Mucosa of descending colon (tissue), 3 donors: ENCODE measurements around the gene BACH2. TPM values are rescaled to one million over a fixed set of nuclear protein-coding genes. Genes with fewer than 3 reads are reported as not detected.

Experiments used
- ATAC-seq: fragments of 200-7000 bp; cut with Tn5 transposase; one replicate; pipeline ENCODE4 v1.9.1; 2020; ENCODE audit warnings: mild to moderate bottlenecking, moderate library complexity
- DNase-seq, 3 donors: peaks; one replicate each; pipeline ENCODE4 v3.0.0-alpha.2; 2020
- H3K36me3 ChIP-seq: fragments of 200-600 bp; one replicate; pipeline ENCODE4 v1.8.0; 2021; ENCODE audit warnings: low read depth, mild to moderate bottlenecking
- H3K4me1 ChIP-seq: fragments of 200-600 bp; one replicate; pipeline ENCODE4 v1.8.0; 2021; ENCODE audit warnings: low read depth, mild to moderate bottlenecking
- H3K4me3 ChIP-seq: fragments of 200-600 bp; one replicate; pipeline ENCODE4 v1.8.0; 2021; ENCODE audit warnings: mild to moderate bottlenecking
- H3K9me3 ChIP-seq: fragments of 200-600 bp; one replicate; pipeline ENCODE4 v1.8.0; 2021; ENCODE audit warnings: mild to moderate bottlenecking
- intact Hi-C, 2 donors: fragments of 100-400 bp; cut with DNase I in 1 of 2; cut with micrococcal nuclease in 1 of 2; formaldehyde crosslinking; loops; one replicate each; pipeline versions ENCODE4 v1.11.0 to v1.11.1; 2022; cut with DNase I, micrococcal nuclease
- total RNA-seq, 3 donors: library from RNA; stranded (reverse); fragmentation: NEBNext Ultra II Directional in 2 of 3; extraction: Animal tissue kit (Norgen Biotek cat#: 25700) in 2 of 3; gene quantifications; one replicate each; pipeline versions ENCODE4 v1.2.1 to v1.2.4, GENCODE V29; 2021 to 2023
- TF ChIP-seq, protein P1 (sequence below): fragments of 200-600 bp; IDR thresholded peaks from one replicate; pipeline ENCODE4 v1.8.0; 2022; ENCODE audit warnings: antibody characterized with exemption, mild to moderate bottlenecking
- donor health status: DM: no; HTN: no; CAD: no; lungs with moderate emphysema.
- donor health status: DM: no; HTN: no; CAD: no.
- donor health status: DM: no; HTN: yes; CAD: no.

BACH2 gene
- total RNA-seq, 3 donors from 2014 or later, result 0.96 to 1.6 (median 1.2) TPM

DNA sequence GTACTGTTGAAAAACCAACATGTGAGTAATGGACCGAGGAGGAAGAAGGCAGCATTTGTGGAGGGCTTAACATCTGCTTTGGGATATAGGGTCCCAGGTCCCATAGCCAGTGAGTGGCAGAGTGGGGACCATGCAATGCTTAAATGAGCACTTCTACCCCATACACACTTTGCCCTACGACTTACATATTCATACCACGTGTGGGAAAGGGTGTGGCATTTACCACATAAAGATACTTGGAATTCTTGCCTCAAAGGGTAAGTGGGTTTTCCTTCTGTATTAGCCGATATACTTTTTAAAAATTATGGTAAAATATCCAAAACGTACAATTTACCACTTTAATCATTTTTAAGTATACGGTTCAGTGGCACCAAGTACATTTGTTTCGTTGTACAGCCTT, 199.3 kb downstream of the BACH2 start:
- ATAC-seq (no peak), DNase-seq (no peak)
- H3K36me3 ChIP-seq, result no peaks in the 10 kb centered on the region
- no peak overlapping the region for H3K4me3 ChIP-seq
- TF ChIP-seq, protein P1, sequence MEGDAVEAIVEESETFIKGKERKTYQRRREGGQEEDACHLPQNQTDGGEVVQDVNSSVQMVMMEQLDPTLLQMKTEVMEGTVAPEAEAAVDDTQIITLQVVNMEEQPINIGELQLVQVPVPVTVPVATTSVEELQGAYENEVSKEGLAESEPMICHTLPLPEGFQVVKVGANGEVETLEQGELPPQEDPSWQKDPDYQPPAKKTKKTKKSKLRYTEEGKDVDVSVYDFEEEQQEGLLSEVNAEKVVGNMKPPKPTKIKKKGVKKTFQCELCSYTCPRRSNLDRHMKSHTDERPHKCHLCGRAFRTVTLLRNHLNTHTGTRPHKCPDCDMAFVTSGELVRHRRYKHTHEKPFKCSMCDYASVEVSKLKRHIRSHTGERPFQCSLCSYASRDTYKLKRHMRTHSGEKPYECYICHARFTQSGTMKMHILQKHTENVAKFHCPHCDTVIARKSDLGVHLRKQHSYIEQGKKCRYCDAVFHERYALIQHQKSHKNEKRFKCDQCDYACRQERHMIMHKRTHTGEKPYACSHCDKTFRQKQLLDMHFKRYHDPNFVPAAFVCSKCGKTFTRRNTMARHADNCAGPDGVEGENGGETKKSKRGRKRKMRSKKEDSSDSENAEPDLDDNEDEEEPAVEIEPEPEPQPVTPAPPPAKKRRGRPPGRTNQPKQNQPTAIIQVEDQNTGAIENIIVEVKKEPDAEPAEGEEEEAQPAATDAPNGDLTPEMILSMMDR, result no peak
- H3K9me3 ChIP-seq, result no peaks in the 10 kb centered on the region
- peaks cover 2% of the 10 kb centered on the region for H3K4me1 ChIP-seq
- intact Hi-C loops, result no loop called here

DNA sequence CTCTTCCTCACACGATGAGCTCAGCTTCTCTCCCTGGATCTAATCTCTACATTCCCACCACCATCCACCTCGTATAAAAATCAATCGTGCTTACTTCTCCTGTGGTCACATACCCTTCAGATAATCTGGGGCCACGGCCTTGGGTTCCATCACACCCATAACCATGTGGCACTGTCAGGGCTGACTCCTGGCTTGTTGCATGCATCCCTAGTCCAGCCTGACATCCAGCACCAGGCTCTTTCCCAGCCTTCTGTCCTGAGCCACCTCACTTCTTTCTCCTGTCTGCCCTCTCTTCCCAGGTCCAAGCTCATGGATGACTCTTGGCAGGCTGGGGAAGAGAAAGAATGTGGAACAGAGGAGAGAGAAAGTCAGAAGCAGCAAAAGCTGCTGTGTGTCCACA, 199.8 kb downstream of the BACH2 start:
- Histone ChIP-seq H3K4me3 (no peak overlapping the region), H3K36me3 (no peaks in the 10 kb centered on the region), H3K9me3 (no peaks in the 10 kb centered on the region), H3K4me1 (peaks cover 2% of the 10 kb centered on the region)
- TF ChIP-seq, protein P1, result no peak
- no peak for DNase-seq
- ATAC-seq, result no peak
- intact Hi-C loops, result no loop called here

DNA sequence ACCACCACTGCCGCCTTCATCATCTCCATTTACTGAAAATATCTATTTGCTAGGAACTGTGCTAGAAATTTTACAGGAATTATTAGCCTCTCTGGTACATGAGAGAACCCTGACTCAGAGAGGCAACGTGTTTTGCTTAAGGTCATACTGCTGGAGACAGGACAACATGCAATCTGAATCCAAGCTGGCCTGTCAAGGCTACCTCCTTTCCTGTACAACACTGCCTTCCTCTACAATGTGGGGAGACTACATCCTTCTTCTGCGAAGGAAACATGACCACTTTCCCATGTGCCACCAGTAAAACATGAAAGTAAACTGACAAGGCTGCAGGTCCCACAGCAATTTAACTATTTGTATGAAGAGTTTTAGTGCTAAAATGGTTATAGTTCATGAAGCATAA, 200.9 kb downstream of the BACH2 start:
- DNase-seq, result no peak
- peaks cover 2% of the 10 kb centered on the region for H3K4me1 ChIP-seq
- H3K4me3 ChIP-seq, result no peak overlapping the region
- intact Hi-C loops, result no loop called here
- TF ChIP-seq, protein P1, result no peak
- no peak for ATAC-seq
- no peaks in the 10 kb centered on the region for H3K36me3 ChIP-seq
- H3K9me3 ChIP-seq, result no peaks in the 10 kb centered on the region

DNA sequence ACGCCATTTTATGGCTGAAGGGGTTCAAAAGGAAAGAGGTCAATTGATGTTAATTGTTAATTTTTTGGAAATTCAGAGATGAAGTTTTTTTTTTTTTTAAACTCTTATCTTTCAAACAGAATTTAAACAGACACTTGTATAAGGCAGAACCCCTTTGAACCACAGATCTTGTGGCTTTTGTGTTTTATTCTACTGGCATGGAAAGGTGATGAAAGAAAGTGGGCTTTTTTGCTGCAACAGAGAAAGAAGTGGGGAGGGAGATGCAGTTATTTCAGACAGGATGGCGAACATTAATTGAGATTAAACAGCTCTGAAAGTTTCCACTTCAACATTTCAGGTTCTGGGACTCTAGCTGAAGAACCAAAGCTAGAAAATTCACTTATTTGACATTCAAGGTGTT, 201.5 kb downstream of the BACH2 start:
- TF ChIP-seq, protein P1, result no peak
- intact Hi-C loops, result no loop called here
- ATAC-seq (no peak), DNase-seq (no peak)
- H3K4me3 ChIP-seq, result no peak overlapping the region
- no peaks in the 10 kb centered on the region for H3K9me3 ChIP-seq
- peaks cover 2% of the 10 kb centered on the region for H3K4me1 ChIP-seq
- no peaks in the 10 kb centered on the region for H3K36me3 ChIP-seq

DNA sequence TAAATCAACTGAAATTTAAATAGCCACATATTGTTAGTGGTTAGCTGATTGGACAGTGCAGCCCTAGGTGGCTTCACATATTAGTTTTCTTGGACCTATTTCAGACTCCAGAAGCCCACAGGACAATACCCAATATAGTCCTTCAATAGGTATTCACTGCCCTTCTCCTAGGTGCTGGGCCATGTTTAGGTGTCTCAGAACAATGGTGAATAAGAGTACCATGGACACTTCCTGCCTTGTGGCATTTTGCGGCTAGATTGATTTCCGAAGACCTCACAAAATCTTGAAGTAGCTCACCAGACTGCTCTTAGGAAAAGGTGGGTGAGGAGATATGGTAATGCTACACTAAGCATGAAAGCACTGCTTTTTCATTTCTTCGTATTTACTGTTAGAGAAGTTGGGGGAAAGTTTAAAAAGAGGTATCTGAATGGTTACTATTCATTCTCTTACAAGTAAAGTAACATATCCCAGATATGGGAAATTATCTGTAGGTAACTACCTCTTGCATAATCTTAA, 203.0 kb downstream of the BACH2 start:
- TF ChIP-seq, protein P1, result no peak
- intact Hi-C loops, result no loop called here
- ATAC-seq (no peak), DNase-seq (no peak)
- Histone ChIP-seq H3K9me3 (no peaks in the 10 kb centered on the region), H3K36me3 (no peaks in the 10 kb centered on the region), H3K4me3 (no peak overlapping the region), H3K4me1 (peaks cover 2% of the 10 kb centered on the region)

DNA sequence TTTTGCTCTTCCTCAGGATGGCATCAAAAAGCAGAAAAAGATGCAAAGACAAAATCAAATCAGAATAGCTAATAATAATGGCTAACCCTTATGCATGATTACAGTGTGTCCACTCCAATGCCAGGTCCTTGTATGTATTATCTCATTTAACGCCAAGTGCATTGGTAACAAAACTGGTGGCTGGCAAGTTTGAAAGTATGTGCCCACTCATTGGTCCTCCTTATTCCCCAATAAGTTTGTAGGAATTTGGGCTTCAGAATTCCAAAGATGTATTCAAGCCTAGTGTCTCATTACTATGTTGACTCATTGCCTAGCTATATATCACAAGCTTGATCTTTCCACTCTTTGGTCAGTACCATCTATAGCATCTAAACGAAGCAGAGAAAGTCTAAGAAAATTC, 205.8 kb downstream of the BACH2 start:
- ATAC-seq (no peak), DNase-seq (no peak)
- TF ChIP-seq, protein P1, result no peak
- no peaks in the 10 kb centered on the region for H3K4me1 ChIP-seq
- H3K36me3 ChIP-seq, result no peaks in the 10 kb centered on the region
- no peak overlapping the region for H3K4me3 ChIP-seq
- no peaks in the 10 kb centered on the region for H3K9me3 ChIP-seq
- intact Hi-C loops, result no loop called here
